Dedifferentiated amniotic fluid mesenchymal stem cell (primary cell): Measurements from ENCODE around the gene EPHA5.

Source experiments
- DNase-seq: peaks from one replicate; pipeline ENCODE4 v3.0.0-alpha.2; 2016; ENCODE audit errors: extremely low spot score

EPHA5 gene

GRCh38 chr4:65495439-65495838 is 174.8 kb downstream of the EPHA5 start:
- DNase-seq = no peak

- DNase-seq = no peak
These were observed 187.9 kb downstream of the EPHA5 start for GRCh38 chr4:65482410-65482809.

DNA sequence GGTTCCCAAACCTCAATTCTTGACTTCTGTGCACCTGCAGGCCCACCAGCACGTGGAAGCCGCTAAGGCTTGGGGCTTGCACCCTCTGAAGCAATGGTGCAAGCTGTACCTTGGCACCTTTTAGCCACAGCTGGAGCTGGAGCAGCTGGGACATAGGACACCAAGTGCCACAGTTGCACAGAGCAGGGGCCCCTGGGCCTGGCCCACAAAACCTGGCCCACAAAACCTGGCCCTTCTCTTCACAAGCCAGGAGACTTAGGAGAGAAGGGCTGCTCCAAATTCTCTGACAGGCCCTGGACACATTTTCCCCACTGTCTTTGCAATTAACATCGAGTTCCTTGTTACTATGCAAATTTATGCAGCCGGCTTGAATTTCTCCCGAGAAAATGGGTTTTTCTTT is 197.8 kb downstream of the EPHA5 start:
- no peak for DNase-seq

GRCh38 chr4:65467068-65467680 is 203.1 kb downstream of the EPHA5 start:
- DNase-seq = no peak

DNA sequence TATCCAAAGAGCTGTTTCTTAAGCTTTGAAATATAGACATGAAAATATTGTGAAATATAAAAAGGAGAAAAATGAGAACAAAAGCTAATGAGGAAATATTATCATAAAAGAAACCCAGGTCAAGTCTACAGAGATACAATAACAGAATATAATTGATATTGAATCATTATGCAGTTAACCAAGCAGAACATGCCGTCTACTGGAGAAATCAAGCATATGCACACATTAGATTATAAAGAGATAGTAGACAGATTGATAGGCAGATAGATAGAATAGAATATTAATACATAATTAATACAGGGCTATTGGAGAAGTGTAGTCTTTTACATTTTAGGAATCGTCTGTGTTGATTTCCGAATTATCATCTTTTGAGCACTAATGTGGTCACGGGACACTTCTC is 208.5 kb downstream of the EPHA5 start:
- DNase-seq = no peak

- DNase-seq = no peak
These were observed 213.3 kb downstream of the EPHA5 start for GRCh38 chr4:65457011-65457410.

DNA sequence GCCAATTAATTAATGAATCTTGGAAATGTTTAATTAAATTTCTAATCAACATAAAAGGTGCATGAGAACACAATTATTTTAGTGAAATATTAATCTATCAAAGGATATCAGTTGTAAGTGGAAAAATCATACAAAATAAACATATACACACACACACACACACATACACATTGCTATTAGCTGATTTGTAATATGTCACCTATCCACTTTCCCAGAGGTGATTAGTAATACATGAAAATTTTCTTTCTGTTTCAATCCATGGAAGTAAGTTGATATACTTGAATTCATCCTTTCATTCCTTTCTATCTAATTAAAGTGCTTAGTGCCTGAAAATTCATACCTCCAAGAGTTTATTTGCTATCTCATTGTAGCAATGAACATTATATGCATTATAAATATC is 213.7 kb downstream of the EPHA5 start:
- DNase-seq = no peak

DNA sequence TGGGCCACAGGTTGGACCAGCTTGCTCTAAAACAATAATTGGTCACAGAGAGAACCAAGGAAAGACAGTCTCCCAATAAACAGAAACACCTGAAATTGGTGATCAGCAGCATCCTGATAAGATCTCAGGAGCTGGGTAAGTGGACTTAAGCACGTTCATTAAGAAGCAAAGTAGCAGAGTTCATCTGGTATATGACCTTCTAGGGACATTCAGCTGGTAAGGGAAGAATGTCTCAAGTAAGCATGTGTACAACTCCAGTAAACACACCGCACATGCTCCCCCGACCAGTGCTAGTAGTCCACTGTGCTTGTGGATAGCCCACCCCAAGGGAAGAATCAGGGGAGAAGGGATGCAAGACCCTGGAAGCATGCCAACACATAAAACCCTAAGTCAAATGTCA is 216.9 kb downstream of the EPHA5 start:
- DNase-seq = no peak

DNA sequence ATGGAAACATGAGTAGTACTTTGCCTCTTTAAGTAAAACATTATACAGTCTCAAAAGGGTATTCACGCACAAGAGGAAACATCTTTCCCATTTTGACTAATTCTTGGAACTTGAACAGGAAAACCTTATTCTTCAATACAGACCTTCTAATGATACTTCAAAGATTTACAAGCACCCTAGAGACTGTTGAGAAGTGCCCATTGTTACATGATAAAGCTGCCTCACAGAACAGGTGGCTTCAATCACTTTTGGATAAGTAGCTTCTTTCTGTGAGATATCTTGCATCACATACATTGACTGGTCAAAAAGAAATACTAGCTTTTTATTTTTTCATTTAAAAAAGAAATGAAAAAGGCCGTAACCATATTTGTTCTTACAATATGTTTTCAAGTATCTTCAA is 219.4 kb downstream of the EPHA5 start:
- no peak for DNase-seq

GRCh38 chr4:65437102-65437501 is 233.2 kb downstream of the EPHA5 start:
- DNase-seq = no peak

GRCh38 chr4:65422109-65422508 is 248.2 kb downstream of the EPHA5 start:
- no peak for DNase-seq

DNA sequence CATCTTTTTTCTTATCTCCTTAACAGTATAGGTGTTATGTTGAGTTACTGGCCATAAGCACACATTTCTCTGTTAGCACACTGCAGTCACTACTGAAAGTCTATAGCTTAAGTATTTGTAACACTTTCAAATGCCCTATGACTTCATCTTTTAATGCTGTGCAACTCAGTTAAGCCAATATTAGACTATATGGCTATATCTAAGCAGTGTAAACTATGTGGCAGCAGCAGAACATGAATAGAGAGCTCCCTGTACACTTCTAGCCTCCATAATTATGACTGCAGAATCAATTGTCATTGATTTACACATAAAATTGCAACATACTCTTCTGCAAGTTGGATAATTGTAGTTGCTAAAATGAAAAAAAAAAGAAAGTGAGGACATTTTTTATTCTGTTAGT is 250.3 kb downstream of the EPHA5 start:
- DNase-seq = no peak

GRCh38 chr4:65416891-65417290 is 253.4 kb downstream of the EPHA5 start:
- DNase-seq = no peak

DNA sequence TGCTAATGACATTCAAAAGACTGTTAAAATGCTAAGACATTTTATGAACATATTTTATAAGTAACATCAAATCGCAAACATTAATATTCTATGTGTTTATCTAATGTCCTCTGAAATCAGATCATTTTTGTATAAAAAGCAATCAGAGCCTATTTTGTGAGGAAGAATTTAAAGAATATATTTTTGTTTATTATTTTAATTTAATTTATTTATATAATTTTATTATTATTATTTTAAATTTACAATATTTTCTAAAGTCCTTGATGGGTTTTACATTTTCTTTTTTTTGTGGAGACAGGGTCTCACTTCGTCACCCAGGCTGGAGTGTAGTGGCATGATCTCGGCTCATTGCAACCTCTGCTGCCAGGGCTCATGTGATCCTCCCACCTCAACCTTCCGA is 262.8 kb downstream of the EPHA5 start:
- no peak for DNase-seq

DNA sequence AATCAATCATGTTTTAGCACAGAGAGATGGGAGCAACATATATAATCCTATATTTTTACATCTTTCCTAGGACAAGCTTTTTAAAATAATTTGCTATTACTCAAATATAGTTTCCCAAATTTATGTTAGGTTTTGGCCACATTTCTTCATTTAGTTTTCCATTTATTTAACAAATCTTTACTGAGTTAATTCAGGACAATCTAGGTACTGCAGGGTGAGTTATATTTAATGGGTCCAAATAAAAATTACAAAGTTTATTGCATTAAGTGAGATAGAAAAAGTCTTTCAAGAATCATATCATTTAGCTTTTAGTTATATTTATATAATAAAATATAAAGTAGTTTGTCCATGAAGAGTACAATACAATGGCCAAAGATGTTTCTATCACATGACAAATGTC is 269.2 kb downstream of the EPHA5 start:
- DNase-seq = no peak

- no peak for DNase-seq
These were observed 271.2 kb downstream of the EPHA5 start for GRCh38 chr4:65399084-65399483.

- DNase-seq = no peak
These were observed 277.2 kb downstream of the EPHA5 start for GRCh38 chr4:65393078-65393477.

GRCh38 chr4:65392488-65392887 is 277.8 kb downstream of the EPHA5 start:
- no peak for DNase-seq

GRCh38 chr4:65391814-65392213 is 278.5 kb downstream of the EPHA5 start:
- DNase-seq = no peak

GRCh38 chr4:65391382-65391781 is 278.9 kb downstream of the EPHA5 start:
- DNase-seq = no peak

DNA sequence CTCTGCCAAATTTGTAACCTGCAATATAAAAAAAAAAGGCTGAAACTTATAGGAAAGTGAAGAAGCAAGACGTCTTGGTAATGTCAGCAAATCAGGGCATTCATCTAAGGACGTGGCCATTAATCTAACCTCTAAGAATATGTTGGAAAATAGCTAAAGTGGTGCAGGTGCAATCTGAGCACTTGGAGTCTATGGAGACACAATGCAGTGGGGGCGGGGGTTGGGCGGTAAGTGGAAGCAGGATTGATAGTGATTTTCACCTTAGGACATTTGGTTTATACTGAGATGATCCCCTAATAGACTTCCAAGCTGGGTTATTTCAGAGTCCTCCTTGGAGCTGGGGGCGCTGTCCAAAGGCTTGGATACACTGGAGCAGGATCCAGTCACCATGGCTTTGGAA is 283.4 kb downstream of the EPHA5 start:
- no peak for DNase-seq

DNA sequence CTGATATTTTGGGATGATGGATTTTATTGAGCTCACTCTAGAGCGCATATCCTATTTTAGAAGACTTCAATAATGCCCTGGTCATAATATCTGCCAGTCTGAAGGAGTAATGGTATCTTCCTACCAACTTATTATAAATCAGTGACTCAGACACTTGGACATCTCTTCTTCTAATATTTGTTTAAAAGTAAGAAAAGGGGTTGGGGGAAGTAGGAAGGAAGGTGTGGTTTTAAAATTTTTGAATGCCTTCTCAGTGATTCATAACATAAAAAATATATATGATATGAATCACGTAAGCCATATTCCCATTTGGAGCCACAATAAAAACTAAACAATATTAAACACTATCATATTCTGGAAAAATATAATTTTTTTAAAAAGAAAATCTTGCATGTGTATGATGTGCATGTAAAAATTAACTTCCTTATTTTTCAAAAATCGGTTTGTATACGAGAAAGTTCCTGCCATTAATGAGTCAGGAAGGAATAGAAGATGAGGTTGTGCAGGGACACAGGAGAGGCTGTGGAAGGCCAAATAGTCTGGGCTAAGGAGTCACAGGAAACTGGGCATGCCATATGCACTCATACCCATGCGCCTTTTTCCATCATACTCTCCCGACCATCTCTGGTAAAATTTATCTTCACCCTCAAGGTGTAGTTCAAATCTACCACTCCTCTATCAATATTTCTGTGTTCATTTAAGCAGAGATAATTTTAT is 286.5 kb downstream of the EPHA5 start:
- DNase-seq = no peak

- no peak for DNase-seq
These were observed 288.6 kb downstream of the EPHA5 start for GRCh38 chr4:65381648-65382047.

GRCh38 chr4:65370709-65371108 is 299.6 kb downstream of the EPHA5 start:
- DNase-seq = no peak
